Activated CD4-positive, alpha-beta T cell treated with anti-CD3 and anti-CD28 coated beads for 4 hours (primary cell): ENCODE measurements around the gene ARSB.
"Not testable (repeated sequence)": the region's sequence is repeated elsewhere in the genome, so short reads cannot be mapped to it uniquely, and the experiment has no call there.

Source experiments
- DNase-seq, 2 donors: peaks; one replicate each; pipeline ENCODE4 v3.0.0-alpha.2; 2020

The ARSB gene

DNA sequence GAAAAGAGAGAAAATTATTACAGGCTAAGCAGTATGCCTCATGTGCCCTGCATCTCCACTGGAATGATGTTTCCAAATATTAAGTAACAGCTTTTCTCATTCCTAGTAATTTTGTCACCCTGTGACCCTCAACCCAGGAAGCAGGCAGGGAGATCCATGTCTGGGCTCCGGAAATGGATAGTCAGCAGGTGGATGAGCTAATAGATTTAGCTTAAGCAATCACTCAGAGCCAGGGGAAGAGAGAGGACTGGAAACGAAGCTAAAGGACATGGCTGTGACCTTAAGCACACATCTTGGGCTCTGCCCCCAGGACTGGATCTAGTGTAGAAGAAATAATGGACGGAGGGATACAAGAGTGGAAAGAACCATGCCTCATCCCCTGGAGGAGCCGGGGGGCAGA is 89.5 kb downstream of the ARSB start:
- no peak for DNase-seq

DNA sequence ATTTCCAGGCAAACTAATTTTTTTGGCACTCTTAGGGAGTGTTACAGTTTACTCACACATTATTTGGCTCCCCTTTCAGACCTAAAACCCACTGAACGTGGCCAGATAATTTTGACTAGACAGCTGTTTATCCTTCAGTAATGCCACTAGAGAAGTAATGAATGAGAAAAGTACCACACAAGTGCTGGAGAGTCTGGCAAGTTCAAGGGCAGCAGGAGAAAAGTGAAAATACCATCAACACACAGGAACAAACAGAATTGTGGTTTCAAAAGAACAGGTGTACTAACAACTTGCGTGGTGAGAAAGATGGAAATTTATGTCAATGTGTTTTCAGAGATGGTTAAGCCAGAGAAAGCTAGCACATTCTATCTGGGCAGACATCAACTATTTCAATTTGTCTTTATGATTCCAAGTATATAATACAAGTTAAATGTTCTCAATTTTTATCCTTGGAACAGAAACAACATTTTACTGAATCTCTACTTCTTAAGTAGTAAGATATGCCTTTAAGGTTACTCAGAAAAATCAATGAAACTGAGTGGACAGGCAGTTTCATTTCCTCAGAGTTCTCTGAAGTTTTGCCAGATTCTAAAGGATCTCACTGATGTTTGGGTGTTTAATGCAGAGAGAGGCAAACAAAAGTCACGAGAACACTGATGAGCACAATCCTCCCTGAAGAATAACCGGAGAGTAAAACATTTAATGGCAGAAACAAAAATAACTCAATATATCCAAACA is 91.0 kb downstream of the ARSB start:
- no peak for DNase-seq

DNA sequence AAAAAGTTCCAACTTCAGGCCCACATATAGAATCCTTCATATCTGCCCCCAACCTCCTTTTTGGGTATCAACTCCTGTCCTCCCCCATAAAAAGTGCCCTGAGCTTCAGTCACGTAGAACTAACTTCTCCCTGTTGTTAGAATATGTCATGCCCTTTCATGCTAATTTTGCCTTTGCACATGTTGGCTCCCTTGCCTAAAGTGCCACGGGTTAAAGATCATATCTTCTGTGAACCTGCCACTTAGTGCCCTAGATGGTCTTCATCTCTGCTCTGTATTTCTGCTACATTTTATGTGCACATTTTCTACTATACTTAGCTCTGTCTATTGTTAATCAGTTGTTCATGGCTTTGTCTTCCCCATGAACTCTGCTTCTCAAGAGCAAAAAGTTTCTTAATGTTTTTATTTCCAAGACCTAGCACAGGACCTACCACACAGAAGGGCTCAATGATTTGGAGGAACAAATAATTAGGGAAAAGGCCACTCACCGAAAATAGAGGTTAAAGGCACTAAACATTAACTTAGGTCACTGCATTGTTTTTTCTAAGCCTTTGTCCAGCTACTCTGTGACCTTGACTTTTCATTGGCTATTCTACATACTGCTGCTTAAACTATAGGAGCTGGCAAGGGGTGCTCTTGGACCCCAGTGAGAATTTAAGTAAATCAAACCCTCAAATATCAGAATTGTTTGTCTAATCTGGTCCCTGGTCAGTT is 94.3 kb downstream of the ARSB start:
- no peak for DNase-seq

DNA sequence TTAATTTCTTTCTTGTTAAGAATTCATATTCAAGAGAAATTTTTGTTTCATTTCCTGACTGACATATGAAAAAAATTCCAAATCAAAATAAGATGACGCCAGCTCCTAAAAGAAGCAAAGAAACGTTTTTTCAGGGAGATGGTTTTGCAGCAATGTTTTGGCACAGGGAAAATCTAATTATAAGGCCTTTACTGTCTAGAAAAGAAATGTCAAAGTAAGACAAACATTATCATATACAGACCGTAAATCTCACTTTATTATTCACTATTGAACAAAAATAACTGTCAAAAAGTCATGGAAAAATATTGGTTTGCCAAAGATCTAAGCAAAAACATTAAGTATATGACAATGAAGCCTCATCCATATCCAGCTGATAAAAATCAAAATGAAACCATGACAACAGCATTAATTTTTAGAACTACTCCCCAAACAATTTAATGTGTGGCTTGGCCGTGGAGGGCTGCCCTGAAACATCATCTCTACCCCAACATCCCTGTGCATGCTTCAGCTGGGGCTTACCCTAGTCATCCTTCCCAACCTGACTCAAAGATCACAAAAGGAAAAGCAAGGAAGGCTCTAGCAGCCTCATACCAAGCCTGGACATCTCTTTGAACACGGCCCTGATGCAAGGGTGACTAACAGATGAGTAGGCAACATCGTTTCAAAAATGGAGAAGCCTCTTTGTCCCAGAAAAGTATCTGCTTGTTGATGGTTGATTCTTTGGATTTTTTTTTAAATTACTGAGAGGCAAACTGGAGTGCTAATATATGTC is 95.6 kb downstream of the ARSB start:
- no peak for DNase-seq

DNA sequence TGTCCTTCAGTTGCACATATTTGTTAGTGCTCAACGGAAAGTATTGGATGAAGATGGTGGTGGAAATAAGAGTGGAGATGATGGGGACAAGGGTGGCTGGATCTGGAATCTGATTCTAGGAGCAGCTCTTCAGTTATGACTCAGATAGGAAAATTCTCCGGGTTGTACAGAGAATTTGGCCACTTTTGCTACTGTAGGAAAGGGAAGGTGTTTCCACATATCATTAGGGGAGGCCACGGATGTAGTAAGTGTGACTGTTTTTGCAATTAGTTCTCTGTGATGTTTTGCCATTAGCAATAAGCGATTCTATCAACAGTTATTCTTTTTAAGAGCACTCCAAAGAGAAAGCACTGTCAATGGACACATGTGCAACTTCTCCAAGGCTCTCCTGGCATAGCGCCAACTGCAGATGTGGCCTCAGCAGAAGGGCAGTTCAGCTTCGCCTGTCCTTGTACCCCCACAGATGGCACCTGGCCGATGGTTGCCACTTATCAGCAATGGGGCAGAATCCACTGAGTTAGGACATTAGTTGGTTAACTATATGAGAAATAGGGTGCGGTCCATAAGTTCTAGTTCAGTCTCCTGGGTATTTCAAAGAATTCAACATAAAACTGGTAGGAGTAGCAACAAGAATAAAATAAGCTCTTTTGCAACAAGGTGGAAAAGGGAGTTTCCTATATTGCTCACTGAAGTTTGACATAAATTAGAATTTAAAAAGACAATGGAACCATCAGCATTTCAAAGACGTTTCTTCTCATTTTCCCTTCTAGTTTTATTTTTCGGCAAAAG is 96.3 kb downstream of the ARSB start:
- no peak for DNase-seq

DNA sequence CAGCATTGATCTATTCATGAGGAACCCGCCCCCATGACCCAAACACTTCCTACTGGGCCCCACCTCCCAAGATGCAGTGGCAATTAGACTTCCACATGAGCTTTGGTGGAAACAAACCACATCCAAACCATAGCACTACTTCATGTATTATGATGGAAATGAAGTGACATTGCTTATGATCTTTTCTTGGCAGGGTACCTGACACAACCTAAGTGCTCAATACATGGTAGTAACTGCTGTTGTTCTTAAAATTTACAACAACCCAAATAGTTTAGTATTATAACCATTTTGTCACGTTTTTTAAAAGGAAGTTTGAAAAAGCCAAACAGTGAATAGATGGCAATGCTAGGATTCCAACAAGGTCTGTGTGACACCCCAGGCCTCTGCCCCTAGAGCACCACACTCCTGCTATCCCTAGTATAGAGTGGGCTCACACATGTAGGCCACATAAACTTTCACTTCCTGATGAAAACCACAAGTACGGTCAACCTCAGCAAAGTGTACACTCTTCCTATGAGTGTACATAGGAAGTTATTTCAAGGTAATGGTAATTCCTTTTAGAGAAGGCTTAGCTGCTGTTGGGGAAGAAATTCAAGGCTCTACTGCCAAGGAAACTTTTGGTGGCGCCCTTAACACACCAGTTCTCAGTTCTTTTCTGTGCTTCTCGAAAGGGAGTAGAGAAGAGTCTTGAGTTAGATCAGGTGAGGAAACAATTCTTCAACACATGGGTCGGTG is 97.6 kb downstream of the ARSB start:
- no peak for DNase-seq

DNA sequence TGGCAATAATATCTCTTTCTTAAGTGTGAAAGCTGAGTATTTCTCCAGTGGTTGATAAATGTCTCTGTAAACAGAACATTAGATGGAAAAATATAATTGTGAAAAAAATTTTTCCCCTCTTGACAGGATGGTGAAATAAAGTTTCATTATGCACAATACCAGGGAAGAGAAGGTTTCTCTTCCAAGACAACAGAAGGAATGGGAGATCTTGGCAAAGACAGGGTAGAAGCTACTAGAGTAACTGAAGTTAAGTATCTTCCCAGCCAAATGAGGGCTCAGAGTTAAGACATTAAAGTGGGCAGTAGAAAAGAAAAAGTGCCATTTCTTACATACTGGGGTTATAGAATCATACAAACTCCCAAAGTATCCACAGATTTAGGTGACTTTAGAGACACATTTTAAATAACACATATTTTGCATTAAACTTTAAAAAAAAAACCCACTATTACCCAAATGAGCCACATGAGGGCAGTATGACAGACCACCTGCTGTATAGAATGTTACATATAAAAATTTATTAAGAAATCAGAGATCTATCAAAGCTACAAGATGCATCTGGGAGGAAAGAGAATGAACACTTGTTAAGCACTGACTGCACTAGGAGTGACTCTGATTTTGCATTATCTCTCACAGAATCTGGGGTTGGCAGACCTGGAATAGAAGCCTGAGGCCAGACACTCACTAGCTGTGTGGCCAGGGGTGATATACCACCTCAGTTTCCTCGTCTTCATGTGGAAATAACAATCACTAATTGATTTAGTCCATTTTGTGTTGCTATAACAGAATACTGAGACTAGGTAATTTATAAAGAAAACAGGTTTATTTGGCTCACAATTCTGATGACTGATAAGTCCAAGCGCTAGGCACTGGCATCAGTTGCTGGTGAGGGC is 98.5 kb downstream of the ARSB start:
- DNase-seq: no peak

DNA sequence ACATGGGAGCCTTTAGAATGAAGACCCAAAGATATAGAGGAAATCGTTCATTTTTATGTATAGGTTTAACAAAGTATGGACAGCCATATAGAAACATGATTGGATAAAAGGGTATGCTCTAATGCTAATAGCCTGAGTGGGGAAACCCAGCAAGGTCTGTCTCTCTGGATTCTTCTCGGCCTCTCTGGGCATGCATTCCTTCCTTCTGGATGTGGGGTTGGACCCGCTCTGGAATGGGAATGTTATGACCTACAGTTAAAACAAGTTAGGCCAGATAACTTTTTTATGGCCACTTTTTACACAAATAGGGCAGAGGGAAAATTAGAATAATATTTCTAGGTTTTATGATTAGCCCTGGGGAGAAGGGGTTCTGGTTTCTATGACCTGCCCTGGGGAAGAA is 103.2 kb downstream of the ARSB start:
- DNase-seq: no peak

DNA sequence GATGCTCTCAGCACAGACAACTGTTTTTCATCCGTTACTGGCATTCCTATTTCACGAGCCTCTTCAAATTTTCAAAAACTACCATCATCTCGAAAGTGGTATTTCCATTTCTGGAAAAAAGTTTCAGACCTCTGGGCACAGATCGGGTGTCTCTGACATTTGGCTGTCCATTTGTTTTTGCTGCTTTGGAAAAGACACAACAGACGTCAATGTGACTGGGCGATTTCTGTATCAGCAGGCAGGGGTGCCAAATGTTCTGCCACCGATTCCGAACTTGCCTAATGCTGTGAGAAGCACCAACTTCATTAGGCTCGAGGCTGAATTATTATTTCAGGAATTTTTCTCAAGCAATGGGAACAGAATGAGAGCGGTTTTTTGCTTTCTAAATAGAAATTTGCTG is 105.6 kb downstream of the ARSB start:
- no peak for DNase-seq

DNA sequence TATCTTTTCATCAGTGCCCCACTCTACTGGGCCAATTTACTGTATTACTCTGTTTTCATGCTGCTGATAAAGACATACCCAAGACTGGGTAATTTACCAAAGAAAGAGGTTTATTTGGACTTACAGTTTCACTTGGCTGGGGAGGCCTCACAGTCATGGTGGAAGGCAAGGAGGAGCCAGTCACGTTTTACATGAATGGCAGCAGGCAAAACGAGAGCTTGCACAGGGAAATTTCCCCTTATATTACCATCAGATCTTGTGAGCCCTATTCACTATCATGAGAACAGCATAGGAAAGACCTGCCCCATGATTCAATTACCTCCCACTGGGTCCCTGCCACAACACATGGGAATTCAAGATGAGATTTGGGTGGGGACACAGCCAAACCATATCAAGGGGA is 119.0 kb downstream of the ARSB start:
- not testable (repeated sequence) for DNase-seq

DNA sequence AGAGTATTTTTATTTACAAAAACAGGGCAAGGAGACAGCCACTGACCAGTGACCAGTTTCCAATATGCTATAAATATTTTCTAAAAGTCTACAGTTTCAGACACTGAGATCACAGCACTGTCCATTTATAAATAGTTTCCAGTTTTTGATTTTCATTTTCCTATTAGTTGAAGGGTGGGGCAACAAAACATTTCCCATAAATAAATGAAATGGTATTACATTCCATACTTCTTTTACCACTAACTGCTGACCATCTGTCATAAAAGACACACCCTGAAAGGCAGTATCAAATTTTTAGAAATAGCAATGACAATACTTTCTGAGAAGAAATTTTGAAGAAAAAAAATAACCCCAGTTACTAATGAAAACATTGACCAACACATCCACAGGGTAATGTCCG is 126.7 kb downstream of the ARSB start:
- DNase-seq: no peak

DNA sequence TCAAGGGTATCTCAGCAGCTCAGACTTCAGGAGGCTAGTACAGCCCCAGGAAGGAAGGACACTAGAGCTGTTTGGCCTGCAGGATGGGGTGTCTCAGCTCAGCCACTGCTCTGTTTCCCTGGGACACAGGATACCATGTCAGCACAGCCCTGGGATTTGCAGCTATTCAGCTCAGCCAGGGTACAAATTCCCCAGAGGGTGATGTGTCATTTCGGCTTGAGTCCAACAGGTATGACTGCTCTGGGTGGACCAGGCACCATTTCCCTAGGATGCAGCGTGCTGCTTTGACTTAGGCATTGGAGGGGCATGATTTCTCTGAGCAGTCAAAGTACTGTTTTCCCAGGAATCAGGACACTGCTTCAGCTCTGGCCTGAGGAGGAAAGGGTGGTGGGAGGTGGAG is 130.1 kb downstream of the ARSB start:
- no peak for DNase-seq

DNA sequence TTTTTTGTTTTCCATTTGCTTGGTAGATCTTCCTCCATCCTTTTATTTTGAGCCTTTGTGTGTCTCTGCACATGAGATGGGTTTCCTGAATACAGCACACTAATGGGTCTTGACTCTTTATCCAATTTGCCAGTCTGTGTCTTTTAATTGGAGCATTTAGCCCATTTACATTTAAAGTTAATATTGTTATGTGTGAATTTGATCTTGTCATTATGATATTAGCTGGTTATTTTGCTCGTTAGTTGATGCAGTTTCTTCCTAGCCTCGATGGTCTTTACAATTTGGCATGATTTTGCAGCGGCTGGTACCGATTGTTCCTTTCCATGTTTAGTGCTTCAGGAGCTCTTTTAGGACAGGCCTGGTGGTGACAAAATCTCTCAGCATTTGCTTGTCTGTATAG is 133.2 kb downstream of the ARSB start:
- DNase-seq: not testable (repeated sequence)

DNA sequence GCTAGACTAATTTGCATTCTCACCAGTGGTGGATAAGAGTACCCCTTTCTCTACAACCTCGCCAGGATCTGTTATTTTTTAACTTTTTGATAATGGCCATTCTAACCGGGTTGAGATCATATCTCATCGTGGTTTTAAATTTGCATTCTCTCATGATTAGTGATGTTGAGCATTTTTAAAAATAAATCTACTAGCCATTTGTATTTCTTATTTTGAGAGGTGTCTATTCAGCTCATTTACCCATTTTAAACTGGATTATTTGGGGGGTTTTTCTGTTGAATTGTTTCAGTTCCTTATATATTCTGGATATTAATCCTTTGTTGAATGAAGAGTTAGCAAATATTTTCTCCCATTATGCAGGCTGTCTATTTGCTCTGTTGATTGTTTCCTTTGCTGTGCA is 139.6 kb downstream of the ARSB start:
- DNase-seq: no peak

DNA sequence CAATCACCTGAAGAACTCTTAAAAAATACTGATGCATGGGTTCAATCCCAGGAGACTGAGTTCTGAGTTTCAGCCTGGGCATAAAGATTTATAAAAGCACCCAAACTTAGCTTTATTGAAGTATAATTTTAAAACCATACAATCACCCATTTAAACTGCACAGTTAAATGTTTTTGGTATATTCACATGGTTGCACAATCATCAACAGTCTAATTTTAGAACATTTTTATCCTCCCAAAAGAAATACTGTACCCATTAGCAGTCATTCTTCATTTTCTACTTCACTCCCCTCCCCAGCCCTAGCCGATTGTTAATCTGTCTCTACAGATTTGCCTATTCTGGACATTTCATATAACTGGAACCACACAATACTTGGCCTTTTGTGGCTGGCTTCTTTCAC is 141.7 kb downstream of the ARSB start:
- no peak for DNase-seq

DNA sequence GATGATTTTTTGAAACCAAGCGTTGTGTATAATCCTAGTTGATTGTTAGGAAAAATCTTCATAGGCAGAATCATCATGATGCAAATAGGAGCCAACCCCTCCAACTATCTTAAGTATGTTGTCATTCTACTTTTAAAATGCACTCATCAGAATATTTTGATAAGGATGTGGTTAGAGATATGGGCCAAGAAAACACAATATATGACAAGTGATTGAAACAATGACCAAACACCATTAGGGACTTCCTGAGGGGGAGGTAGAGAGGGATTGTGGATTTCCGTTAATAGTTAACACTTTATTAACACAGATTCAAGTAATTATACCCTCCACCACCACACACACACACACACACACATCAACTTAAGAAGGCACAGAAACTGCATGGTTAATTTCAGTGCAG is 143.3 kb downstream of the ARSB start:
- DNase-seq: no peak

DNA sequence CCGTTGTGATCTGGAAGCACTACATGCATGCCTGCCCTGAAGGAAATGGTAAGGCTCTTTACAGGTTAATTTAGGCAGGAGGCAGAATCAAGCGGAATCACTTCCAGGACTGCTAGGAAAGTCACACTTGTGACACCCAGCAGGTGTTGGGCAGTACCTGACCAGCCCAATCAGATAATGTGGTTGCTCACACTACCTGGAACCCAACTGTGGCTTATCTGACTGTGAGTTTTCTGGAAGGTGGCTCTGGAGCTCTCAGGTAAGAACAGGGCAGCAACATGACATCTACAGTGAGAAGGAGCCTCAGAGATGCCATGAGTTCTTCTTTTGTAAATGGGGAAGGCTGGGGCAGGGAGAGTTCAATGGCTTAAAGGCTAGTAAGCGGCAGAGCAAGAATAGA is 146.4 kb downstream of the ARSB start:
- no peak for DNase-seq

DNA sequence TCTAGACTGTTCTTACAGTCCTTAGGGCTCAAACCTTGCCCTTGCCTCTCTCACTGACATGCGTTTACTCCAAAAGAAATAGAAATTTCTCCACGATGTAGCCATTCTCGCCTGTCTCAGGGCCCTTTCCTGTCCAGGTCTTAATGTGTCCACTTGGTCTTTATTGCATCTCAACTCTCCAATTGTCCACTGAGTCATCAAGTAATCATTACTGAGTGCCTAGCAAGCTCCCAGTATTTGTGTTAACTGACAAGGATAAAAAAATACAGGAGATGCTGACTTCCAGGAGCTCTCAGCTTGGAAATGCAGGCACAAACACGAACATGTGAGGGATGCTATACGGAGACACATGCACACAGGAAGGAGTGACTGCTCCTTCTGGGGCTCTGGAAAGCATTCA is 147.3 kb downstream of the ARSB start:
- no peak for DNase-seq

DNA sequence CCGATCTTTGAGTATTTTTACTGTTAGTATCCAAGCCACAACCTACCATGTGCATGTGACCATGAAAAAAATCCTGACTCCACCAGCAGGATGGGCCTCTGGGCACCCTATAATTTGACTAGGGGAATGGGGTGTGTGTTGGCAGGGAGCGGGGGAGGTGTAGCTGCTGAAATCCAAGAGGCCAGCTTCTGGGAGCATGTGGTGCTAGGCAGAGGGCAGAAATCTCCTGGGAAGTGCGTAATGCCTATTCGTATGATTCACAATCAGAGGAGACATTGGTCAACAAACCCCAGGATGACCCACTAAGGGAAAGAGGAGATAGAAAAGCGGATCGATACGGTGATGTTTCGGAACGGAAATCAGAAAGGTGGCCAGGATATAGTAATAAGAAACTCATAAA is 149.9 kb downstream of the ARSB start:
- no peak for DNase-seq

DNA sequence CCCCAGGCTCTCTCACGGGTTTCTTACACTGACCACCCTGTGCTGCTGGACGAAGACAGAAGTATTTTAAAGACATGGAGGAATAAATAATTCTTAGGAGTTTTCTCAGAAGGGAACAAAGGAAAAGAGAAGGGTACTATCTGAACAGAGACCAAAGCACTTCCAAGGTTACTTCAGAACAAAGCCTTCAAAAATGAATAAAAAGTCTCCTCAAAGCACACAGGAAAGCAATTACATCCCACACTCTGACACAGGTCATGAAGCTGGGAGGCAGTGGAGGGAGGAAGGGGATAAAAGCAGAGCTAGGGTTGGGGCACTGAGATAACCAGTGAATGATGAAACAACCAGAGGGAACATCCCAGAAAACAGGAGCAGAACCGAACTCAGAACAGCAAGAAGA is 151.8 kb downstream of the ARSB start:
- DNase-seq: no peak

DNA sequence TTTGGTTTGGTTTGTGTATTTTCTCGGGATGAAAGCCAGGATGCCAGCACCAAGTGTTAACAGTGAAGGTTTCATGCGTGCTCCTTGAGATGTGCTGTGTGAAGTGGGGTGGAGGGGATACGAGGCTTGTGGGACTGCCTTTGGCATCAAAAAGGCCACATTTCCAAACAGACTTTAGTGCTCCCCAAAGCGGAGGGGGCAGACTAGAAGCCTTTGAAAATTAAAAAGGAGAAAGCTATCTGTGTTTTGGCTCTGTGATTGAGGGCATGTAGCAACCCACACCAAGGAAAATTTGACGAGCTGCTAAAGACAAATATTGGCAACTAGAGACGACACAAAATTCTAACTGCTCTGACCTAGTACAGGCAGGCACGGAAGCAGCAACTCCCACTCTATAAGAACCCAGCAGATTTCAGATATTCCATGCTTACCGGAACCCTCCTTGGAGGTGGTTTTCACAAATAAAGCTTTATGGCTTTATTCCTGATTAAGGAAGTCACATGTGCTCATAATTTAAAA is 154.5 kb downstream of the ARSB start:
- no peak for DNase-seq
